ENCODE data around the gene EDRF1.

DNA sequence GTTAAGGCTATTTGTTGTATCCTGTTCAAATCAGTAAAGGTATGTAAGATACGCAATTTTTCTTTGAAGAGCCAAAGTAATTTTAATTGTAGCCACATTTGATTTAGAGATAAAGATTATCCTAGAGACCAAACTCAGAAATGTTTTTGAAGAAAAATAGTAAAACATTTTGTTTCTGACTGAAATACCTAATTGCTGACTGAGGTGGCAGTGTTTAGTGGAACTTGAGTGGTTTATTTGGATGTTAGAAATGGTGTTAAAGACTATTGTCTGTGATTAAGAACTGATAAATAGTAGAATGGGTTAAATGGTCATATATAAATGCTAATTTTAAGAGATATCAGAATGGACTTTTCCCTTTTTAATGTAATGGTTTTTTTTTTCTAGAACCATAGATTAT lies 15.3 kb downstream of the EDRF1 start:
- no peak for TF ChIP-seq POLR2A (IDR thresholded peaks at IDR 0.05)
- TF ChIP-seq, protein P1, sequence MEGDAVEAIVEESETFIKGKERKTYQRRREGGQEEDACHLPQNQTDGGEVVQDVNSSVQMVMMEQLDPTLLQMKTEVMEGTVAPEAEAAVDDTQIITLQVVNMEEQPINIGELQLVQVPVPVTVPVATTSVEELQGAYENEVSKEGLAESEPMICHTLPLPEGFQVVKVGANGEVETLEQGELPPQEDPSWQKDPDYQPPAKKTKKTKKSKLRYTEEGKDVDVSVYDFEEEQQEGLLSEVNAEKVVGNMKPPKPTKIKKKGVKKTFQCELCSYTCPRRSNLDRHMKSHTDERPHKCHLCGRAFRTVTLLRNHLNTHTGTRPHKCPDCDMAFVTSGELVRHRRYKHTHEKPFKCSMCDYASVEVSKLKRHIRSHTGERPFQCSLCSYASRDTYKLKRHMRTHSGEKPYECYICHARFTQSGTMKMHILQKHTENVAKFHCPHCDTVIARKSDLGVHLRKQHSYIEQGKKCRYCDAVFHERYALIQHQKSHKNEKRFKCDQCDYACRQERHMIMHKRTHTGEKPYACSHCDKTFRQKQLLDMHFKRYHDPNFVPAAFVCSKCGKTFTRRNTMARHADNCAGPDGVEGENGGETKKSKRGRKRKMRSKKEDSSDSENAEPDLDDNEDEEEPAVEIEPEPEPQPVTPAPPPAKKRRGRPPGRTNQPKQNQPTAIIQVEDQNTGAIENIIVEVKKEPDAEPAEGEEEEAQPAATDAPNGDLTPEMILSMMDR (IDR thresholded peaks at IDR 0.05): peak in 1 of 3 experiments; percentile 21

Measured in testis (tissue), 2 donors.